ENCODE results near the gene NDFIP2.

DNA sequence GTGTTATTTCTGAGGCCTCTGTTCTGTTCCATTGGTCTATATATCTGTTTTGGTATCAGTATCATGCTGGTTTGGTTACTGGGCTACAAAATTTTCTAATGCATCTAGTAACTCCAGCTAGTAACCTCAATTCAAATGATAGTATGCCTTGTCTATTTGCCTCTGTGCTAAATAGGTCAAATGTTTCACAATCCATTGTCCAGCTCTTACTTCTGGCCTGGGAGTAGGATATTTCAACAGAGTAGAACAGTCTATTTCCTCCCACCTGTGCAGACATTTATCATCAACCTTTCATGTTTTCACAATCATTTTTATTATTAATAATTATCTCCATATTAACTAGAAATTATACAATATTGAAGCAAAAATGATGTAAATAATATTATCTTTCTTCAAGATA lies 18.1 kb upstream of the NDFIP2 start:
- TF ChIP-seq SIN3A (IDR thresholded peaks at IDR 0.05; ENCODE audit: borderline replicate concordance, insufficient read depth, low read depth, low read length) (no peak), TCF7L2 (IDR thresholded peaks at IDR 0.05; ENCODE audit: low read depth, low read length) (no peak), POLR2AphosphoS5 (IDR thresholded peaks at IDR 0.05; ENCODE audit: low read depth, low read length) (no peak)
- TF ChIP-seq, protein P1, sequence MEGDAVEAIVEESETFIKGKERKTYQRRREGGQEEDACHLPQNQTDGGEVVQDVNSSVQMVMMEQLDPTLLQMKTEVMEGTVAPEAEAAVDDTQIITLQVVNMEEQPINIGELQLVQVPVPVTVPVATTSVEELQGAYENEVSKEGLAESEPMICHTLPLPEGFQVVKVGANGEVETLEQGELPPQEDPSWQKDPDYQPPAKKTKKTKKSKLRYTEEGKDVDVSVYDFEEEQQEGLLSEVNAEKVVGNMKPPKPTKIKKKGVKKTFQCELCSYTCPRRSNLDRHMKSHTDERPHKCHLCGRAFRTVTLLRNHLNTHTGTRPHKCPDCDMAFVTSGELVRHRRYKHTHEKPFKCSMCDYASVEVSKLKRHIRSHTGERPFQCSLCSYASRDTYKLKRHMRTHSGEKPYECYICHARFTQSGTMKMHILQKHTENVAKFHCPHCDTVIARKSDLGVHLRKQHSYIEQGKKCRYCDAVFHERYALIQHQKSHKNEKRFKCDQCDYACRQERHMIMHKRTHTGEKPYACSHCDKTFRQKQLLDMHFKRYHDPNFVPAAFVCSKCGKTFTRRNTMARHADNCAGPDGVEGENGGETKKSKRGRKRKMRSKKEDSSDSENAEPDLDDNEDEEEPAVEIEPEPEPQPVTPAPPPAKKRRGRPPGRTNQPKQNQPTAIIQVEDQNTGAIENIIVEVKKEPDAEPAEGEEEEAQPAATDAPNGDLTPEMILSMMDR (IDR thresholded peaks at IDR 0.05) = no peak
- TF ChIP-seq, protein P2, sequence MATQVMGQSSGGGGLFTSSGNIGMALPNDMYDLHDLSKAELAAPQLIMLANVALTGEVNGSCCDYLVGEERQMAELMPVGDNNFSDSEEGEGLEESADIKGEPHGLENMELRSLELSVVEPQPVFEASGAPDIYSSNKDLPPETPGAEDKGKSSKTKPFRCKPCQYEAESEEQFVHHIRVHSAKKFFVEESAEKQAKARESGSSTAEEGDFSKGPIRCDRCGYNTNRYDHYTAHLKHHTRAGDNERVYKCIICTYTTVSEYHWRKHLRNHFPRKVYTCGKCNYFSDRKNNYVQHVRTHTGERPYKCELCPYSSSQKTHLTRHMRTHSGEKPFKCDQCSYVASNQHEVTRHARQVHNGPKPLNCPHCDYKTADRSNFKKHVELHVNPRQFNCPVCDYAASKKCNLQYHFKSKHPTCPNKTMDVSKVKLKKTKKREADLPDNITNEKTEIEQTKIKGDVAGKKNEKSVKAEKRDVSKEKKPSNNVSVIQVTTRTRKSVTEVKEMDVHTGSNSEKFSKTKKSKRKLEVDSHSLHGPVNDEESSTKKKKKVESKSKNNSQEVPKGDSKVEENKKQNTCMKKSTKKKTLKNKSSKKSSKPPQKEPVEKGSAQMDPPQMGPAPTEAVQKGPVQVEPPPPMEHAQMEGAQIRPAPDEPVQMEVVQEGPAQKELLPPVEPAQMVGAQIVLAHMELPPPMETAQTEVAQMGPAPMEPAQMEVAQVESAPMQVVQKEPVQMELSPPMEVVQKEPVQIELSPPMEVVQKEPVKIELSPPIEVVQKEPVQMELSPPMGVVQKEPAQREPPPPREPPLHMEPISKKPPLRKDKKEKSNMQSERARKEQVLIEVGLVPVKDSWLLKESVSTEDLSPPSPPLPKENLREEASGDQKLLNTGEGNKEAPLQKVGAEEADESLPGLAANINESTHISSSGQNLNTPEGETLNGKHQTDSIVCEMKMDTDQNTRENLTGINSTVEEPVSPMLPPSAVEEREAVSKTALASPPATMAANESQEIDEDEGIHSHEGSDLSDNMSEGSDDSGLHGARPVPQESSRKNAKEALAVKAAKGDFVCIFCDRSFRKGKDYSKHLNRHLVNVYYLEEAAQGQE (IDR thresholded peaks at IDR 0.05; ENCODE audit: insufficient read depth in 1 of 2, low read depth in 2 of 2, low read length in 1 of 2) = no peak

Data from Panc1 (cell line).